Right kidney (tissue), 9 donors: Measurements from ENCODE around the gene NRAS.
A peak's percentile ranks its signal among the peaks of the same experiment; 100 is the strongest.
"Not testable (repeated sequence)": the region's sequence is repeated elsewhere in the genome, so short reads cannot be mapped to it uniquely, and the experiment has no call there.

Source experiments
- DNase-seq: peaks from one replicate; pipeline ENCODE4 v3.0.0-alpha.2; 2016
- long read RNA-seq, 8 donors: transcript quantifications; one replicate each; lab custom pipeline, GENCODE V29; 2026

Gene NRAS
- long read RNA-seq, donor 1, full-length matches to known transcripts = 48 of 56 reads
- long read RNA-seq, donor 1, partial matches to known transcripts = 8 of 56 reads
- long read RNA-seq, donor 1, other reads (novel, unspliced or antisense) = 0 of 56 reads
- long read RNA-seq, donor 2, full-length matches to known transcripts = 29 of 29 reads
- long read RNA-seq, donor 2, partial matches to known transcripts = 0 of 29 reads
- long read RNA-seq, donor 2, other reads (novel, unspliced or antisense) = 0 of 29 reads
- long read RNA-seq, donor 3, full-length matches to known transcripts = 25 of 30 reads
- long read RNA-seq, donor 3, partial matches to known transcripts = 5 of 30 reads
- long read RNA-seq, donor 3, other reads (novel, unspliced or antisense) = 0 of 30 reads
- long read RNA-seq, donor 4, full-length matches to known transcripts = 44 of 60 reads
- long read RNA-seq, donor 4, partial matches to known transcripts = 16 of 60 reads
- long read RNA-seq, donor 4, other reads (novel, unspliced or antisense) = 0 of 60 reads
- long read RNA-seq, donor 5, full-length matches to known transcripts = 29 of 29 reads
- long read RNA-seq, donor 5, partial matches to known transcripts = 0 of 29 reads
- long read RNA-seq, donor 5, other reads (novel, unspliced or antisense) = 0 of 29 reads
- long read RNA-seq, donor 6, full-length matches to known transcripts = 39 of 47 reads
- long read RNA-seq, donor 6, partial matches to known transcripts = 8 of 47 reads
- long read RNA-seq, donor 6, other reads (novel, unspliced or antisense) = 0 of 47 reads
- long read RNA-seq, donor 7, full-length matches to known transcripts = 67 of 77 reads
- long read RNA-seq, donor 7, partial matches to known transcripts = 10 of 77 reads
- long read RNA-seq, donor 7, other reads (novel, unspliced or antisense) = 0 of 77 reads
- long read RNA-seq, donor 8, full-length matches to known transcripts = 48 of 48 reads
- long read RNA-seq, donor 8, partial matches to known transcripts = 0 of 48 reads
- long read RNA-seq, donor 8, other reads (novel, unspliced or antisense) = 0 of 48 reads

DNA sequence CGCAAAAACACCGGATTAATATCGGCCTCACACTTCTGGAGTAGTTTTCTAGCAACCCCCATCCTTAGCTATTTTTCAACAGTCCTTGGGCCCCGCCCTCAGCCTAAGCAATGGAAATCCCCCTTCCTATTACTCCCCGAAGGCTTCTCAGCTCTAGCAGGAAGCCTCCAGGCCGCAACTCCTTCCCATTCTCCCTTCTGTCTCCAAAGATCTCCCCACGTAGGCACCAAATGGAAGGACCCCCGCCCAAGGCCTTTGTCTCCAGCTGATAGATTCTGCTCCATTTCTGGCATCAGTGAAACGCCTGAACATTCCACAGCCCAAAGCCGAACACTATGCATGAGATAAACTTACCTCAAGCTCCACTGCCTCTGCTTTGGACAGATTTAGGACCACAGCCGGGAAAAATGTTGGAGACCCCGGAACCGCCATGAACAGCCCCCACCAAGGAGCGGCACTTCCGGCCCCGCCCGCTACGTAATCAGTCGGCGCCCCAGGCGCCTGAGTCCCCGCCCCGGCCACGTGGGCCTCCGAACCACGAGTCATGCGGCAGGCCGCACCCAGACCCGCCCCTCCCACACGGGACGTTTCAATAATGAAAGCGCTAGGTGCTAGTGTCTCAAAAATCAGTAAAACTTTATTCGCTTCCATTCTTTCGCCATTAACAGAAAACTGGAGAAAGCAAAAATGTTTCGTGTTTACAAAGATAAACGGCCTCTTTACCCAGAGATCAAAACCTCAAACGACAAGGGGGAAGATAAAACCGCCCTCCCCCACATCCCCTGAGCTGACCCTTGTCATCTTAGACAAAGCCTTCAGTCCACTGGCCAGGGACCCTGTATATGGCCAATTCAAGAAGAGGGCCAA lies at the start of gene NRAS:
NRAS (minus strand) TSS at position 468 of the 867 bp plus-strand sequence. CDS start 611 bp downstream, outside the sequence.
- DNase-seq = peak; percentile 87

GRCh38 chr1:114764689-114765088 lies 48.1 kb upstream of the NRAS start:
- DNase-seq = no peak

DNA sequence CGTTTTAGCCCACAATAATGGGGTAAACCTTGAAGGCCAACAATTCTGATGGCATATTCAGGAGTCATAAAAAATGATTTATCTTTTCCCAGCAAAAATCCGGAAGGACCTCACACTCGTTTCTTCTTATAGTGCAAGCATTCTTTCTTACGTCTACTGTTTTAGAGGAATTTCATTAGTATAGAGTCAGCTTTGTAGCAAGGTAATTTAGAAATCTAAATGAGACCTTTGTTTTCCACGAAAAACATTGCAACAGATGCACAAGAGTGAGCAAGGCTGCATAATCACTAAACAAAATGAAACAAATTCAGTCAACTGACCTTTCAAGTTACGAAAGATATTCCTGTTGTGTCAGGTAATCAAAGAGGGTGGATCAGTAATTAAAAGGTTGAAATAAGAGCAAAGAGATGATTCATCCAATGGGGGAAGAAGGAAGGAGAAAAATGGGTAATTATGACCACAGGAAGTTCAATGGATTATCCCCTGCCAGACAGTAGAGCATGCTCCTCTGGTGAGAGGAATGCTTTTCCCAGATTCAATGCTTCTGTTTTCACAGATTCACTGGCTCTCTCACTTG lies 41.8 kb upstream of the NRAS start:
- DNase-seq = no peak

- DNase-seq = peak; percentile 87
These were observed 41.1 kb upstream of the NRAS start, which contains the start of gene CSDE1 for GRCh38 chr1:114757455-114758255. TSS of gene CSDE1 (minus strand) at chr1:114757984. CDS start at chr1:114739890, 18,094 bp downstream.

- DNase-seq = no peak
These were observed 40.4 kb upstream of the NRAS start for GRCh38 chr1:114756949-114757454.

DNA sequence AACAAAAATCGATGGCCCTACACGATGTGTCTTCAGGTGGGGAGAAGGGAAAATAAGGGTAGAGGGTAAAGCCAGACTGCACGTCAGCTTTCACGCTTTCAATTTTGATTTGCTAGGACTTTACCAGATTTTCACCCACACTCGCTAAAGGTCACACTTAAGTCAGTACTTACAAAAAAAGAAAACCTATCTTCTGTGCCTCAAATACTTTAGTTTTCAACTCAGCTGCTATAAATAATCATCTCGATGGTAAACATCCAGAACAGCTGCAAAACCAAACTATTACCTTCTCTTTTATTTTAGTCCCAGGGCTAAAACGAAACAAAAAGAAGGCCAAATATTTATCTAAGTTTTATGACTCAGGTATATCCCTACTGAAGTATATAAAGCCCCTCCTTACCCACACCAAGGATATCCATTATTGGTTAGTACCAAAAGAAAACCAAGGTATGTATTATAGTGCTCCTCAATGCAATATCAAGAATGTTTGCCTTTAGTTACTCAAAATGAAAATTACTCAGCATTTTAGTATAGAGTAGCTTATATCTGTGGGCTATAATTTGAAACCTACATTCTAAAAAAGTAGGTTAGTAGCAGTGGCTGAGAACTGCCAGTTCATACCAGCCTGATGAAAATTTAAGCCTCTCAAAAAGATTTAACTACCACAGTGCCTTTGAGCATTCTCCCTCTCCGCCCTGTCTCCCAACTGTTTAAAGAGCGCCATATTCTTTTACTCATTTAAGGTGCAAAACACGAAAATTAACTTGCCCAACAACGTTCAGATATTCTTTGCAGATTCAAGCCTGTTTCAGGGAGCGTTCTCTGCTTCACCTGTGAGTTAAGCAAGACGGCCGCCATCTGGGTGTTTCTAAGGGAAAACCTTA lies 39.7 kb upstream of the NRAS start:
- no peak for DNase-seq

GRCh38 chr1:114755006-114755931 lies 38.7 kb upstream of the NRAS start:
- no peak for DNase-seq

DNA sequence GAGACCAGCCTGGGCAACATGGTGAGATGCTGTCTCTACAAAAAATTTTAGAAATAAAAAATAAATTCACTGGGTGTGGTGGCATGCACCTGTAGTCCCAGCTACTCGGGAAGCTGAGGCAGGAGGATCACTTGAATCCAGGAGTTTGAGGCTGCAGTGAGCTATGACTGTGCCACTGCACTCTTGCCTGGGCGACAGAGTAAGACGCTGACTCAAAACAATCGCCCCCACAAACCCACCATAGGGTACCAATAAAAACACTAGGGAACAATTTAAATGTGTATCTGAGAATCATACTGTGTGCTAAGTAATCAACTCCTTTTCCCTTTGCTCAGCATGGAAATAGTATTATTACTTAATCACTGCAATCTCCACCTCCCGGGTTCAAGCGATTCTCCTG lies 37.1 kb upstream of the NRAS start:
- not testable (repeated sequence) for DNase-seq

DNA sequence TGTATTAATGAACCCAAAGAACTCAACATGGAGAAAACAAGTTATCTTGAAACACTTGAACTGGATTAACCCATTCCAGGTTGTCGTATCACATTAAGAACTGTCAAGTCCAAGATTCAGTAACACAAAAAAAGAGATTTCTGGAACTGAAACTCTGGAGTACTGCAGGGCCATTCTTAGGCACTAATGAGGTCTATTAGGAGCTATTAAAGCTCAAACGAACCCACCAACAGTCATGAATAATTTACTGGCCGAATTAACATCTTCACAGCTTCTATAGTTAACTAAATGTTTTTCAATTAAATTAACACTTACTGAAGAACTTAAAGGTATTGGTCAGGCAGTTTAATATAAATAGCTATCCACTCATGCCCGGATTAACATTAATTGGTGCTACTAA lies 36.6 kb upstream of the NRAS start:
- no peak for DNase-seq

DNA sequence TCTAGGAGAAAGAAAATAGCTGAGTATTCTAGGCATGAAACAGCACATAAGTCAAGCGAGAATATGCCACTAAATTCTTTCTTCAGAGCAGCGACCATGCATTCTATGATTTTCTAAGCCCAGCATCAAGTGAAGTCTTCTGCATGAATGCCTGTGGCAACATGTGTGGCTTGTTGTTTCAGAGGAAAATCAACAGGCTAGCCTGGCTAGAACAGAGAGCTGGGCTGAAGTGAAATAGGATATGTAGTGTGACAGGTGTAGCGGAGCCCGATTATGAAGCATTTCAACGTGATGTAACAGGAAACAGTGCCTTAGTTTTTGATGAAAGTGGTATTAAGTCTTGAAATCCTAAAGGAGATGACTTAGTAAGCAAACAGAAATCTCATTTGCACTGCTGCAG lies 34.2 kb upstream of the NRAS start:
- no peak for DNase-seq

DNA sequence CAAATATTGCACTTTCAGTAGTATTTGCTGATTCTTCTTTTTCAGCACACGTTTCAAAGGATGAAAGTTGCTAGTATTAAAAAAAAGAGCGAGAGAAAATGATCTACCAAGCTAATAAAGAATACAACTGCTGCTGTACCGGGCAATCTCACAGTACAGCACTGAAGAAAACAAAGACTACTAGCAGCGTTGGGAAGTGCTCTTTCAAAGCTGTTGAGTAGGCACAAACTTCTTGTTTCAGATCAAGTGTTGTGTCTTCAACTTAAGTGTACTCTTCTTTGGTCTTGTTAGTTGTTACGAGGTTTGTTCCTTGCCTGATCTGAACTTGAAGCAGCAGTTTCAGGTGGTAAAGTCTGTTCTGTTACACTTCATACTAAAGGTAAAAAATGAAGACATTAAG lies 33.3 kb upstream of the NRAS start:
- no peak for DNase-seq

- DNase-seq = no peak
These were observed 30.0 kb upstream of the NRAS start for GRCh38 chr1:114746450-114747121.

- no peak for DNase-seq
These were observed 28.7 kb upstream of the NRAS start for GRCh38 chr1:114745291-114745690.

GRCh38 chr1:114741963-114742746 lies 25.6 kb upstream of the NRAS start:
- DNase-seq = no peak

- DNase-seq = no peak
These were observed 23.8 kb upstream of the NRAS start for GRCh38 chr1:114740331-114740730.

GRCh38 chr1:114737314-114737849 lies 20.8 kb upstream of the NRAS start:
- no peak for DNase-seq
